CD4-positive, alpha-beta T cell treated with Interleukin-2 at 100 ng/mL for 4 hours (primary cell): ENCODE results near the gene FYB2.

ENCODE experiments used
- DNase-seq: peaks from one replicate; pipeline ENCODE4 v3.0.0-alpha.2; 2020; ENCODE audit warnings: low spot score

Gene FYB2, protein sequence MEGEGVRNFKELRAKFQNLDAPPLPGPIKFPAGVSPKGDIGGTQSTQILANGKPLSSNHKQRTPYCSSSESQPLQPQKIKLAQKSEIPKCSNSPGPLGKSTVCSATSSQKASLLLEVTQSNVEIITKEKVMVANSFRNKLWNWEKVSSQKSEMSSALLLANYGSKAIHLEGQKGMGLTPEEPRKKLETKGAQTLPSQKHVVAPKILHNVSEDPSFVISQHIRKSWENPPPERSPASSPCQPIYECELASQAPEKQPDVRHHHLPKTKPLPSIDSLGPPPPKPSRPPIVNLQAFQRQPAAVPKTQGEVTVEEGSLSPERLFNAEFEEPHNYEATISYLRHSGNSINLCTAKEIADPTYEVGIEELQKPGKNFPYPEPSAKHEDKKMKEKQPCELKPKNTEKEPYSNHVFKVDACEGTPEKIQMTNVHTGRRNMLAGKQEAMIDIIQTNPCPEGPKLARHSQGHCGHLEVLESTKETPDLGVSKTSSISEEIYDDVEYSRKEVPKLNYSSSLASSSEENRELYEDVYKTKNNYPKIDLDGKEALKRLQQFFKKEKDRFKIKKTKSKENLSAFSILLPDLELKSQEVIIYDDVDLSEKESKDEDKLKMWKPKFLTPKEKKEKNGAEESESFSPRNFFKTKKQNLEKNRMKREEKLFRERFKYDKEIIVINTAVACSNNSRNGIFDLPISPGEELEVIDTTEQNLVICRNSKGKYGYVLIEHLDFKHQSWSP

GRCh38 chr1:56819387-56819899 is at the start of gene FYB2:
Gene FYB2 (minus strand): TSS chr1:56819404. CDS start chr1:56819290, 114 bp downstream.
- DNase-seq = no peak

GRCh38 chr1:56868761-56869160 is 49.6 kb upstream of the FYB2 start:
- DNase-seq = no peak

DNA sequence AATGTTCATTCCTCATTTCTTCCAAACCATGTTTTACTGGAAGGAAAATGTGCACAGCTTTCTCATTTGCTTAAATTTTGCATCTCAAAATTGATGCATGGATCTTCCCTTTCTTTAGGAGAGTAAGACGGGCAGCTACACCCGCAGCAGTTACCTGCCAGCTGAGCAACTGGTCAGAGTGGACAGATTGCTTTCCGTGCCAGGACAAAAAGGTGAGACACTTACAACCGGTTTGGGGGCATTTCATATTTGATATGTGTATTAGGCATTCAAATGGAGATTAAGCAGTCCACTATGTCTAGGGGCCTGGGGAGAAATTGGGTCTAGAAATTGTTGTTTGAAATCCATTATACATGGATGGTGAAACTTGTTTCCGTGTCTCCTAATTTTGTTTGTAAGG is 48.3 kb upstream of the FYB2 start:
- DNase-seq = no peak

DNA sequence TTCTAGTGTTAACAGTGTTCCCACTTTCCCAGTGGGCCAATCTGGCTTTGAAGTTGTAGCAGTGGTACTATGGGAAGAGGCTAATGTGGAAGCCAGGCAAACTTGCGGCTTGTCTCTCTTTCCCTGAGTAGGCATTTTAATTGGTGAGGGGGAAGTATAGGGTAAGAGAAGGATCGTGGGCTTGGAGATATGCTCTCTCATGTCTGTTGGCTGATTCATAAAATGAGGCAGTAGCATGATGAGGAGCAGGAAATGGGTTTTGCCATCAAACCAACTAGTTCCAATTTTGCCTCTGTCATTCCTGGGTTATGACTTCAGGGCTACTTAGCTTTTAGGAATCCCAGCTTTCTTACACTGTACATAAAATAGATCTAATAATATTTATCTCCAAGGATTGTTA is 47.5 kb upstream of the FYB2 start:
- no peak for DNase-seq

DNA sequence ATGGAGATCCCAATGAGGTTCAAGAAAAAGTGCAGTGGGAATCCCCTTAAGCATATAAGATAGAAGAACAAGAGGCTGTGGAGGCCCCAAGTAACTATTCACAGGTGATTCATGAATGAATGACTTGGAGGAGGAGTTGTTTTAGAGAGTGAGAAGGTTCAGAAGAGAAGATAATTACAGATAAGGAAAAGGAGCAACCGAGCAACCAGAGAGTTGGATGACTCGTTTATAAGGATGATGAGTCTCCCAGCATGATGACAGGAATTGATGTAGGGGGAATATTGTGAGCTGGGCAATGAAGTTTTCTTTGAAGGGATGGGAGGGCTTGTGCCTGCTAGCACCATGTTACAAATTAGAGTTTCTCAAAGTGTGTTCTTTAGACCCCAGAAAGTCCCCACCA is 45.2 kb upstream of the FYB2 start:
- no peak for DNase-seq

DNA sequence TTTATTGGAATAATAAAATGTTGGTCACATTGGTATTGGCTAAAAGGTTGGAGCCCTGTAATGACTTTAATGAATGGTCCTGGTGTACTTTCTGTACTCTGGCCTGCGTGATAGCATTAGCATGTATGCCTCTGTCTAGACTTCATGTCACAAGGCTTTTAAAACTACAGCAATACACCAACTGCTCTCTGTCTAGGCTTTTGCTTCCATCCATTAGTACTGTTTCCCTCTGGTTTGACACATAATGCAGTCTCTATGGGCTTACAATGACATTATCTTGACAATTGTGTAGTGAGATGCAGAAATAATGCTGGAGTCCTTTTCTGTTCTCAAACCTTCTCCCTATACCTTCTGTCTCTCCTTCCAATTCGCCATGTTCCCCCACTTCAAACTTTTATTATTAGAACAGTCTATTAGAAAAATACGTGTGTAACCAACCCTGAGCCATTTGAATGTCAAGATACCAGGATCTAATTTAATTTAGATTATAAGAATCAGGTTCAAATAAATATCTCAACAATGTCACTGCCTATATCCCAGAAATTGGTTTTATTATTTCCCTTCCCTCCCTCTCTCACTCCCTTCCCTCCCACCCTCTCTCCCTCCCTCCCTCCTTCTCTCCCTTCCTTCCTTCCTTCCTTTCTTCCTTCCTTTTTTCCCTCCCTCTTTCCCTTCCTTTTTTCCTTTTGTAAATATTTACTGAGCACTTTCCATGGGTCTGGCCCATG is 44.2 kb upstream of the FYB2 start:
- DNase-seq = no peak

GRCh38 chr1:56859287-56859686 is 40.1 kb upstream of the FYB2 start:
- no peak for DNase-seq

- no peak for DNase-seq
Observed at GRCh38 chr1:56856186-56856585, 37.0 kb upstream of the FYB2 start.

- DNase-seq = no peak
Observed at GRCh38 chr1:56855190-56855589, 36.0 kb upstream of the FYB2 start.

- no peak for DNase-seq
Observed at GRCh38 chr1:56854521-56855099, 35.4 kb upstream of the FYB2 start, which contains the start of gene C8A. Gene C8A (plus strand): TSS chr1:56854797. CDS start chr1:56854902, 105 bp downstream.

DNA sequence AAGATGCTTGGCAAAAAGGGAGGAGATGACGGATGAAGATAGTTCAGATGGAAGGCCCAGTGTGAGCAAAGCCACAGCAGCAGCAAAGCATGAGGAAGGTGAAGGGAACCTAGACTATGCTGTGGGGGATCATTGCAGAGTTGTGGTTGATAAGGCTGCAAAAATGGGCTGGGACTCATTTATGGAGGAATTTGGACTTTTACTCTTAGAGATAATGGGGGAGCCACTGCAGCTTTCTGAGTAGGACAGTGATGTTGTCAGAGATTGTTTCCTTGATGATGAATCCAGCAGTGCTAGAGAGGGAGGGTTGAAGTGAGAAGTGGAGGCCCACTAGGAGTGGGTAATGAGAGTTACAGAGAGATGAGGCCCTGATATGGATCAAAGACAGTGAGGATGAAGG is 33.3 kb upstream of the FYB2 start:
- DNase-seq = no peak

DNA sequence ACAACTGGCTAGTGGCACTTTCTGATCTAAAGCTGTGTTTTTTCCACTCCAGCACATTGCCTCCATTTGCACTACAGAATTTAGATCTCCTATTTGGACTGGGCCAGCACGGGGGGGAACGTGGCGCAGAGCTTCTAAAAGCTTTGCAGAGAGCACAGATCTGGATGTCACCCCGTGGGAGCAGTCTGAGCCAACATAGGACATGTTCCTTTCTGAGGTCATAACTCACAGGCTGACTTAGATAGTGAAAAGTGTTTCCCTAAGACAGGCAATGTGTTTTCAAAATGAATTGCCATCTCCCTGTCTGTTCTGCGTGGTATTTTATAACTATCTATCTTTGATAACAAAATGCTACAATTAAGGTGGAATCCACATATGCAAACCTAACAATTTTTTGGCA is 31.7 kb upstream of the FYB2 start:
- no peak for DNase-seq

DNA sequence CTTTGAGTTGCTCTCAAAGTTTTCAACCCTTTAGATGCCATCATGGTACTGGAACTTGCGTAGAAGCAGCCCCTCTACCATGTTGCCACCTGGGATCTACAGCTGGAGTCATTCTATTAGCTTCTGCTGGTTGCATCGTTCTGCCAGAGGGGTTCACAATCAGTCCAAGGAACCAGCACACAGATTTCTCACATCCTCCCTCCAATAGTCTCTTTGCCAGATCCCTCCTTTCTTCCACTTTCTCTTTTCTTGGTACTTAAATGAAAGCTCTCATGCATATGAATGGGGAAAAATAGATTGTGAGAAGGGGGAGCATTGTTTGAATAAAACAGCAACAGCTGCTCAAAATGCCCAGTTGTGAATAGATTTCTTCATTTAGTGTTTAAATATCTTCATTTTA is 31.2 kb upstream of the FYB2 start:
- no peak for DNase-seq

DNA sequence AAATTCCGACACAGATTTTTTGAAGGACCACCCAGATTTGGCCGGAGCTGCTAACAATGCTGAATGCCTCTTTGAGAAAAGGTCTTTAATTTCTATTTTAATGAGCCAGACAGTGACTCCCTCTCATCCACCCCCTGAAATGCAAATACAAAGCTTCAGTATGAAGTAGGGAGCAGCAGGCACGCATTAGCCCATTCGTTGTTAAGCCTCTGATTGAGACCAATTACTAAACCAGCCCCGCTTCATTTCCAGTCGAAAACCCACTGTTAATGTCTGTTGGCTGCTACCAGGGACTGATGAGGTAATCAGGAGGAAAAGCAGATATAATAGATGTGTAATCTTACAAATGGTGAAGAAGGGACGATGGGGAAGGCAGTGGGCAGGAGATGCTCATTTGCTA is 30.5 kb upstream of the FYB2 start:
- DNase-seq = no peak

GRCh38 chr1:56845343-56845742 is 26.1 kb upstream of the FYB2 start:
- DNase-seq = no peak

DNA sequence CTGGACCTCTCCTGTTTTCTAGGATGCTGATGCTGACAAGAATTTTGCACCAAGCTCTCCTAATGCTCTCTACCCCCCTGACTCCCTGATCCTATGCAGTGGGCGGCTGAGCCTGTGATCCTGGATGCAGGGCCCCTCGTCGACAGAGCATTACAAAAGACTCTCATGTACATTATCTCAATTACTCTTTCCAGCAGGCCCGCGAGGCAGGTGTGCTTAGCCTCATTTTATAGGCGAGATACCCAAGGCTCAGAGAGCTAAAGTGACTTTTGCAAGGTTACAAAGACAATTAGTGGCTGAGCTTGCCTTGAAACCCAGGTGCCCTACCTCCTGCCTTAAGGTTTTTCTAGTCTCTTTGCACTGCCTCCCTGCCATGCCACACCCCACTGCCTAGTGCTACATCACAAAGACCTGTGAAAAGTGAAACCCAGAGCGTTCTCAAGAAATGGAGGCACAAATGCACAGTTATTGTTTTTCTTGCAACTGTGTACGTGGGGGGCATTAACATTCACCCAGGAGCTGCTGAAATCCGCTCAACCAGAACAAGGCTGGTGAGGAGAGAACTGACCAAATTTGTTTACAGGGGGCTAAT is 25.4 kb upstream of the FYB2 start:
- DNase-seq = no peak

GRCh38 chr1:56843544-56843943 is 24.3 kb upstream of the FYB2 start:
- no peak for DNase-seq

DNA sequence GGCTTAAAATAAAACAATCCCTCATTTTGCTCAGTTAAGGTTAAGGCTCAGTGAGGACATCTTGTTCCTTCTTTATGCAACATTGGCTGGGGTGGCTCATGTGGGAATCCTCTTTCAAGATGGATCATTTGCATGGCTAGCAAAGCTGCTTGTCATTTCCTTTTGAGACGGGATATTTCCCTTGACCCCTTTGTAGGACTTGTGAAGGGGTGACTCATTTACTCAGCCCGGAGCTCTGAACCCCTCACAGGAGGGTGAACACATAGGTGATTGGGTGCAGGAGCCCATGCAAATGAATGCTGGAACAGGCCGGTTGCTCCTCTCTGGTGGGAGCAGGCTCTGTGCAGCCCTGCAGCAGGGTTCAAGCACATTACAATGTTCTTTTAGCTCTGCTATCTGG is 19.6 kb upstream of the FYB2 start:
- DNase-seq = no peak

- DNase-seq = no peak
Observed at GRCh38 chr1:56837244-56837939, 18.2 kb upstream of the FYB2 start.

DNA sequence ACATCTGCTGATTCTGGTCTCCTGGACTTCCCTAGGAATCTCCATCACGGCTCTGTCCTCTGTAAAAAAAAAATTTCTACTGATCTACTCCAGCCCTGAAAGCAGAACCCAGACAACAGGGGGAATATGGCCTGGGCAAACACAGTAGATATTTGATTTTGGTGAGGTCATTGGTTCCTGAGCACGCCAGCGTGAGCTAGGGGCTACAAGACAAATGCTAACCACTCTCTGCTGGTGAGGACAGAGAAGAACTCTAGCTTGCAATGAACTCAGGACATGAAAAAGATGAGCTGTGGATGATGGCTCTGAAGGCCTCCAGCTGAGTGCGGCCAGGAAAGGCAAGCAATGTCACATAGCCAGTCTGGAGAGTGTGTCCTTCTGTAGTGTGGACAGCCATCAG is 17.2 kb upstream of the FYB2 start:
- no peak for DNase-seq

GRCh38 chr1:56835657-56836056 is 16.5 kb upstream of the FYB2 start:
- no peak for DNase-seq
